Measurements from ENCODE around the gene ARPC1B. TPM values are rescaled to one million over a fixed set of nuclear protein-coding genes. Genes with fewer than 3 reads are reported as not detected.
A peak's percentile ranks its signal among the peaks of the same experiment; 100 is the strongest.

ARPC1B gene
- total and polyA plus RNA-seq, 9 of the 15 experiments (the other 6 are each of a cell fraction or from before 2014, with no cell fraction given), result 6.7 to 357 (median 211) TPM

DNA sequence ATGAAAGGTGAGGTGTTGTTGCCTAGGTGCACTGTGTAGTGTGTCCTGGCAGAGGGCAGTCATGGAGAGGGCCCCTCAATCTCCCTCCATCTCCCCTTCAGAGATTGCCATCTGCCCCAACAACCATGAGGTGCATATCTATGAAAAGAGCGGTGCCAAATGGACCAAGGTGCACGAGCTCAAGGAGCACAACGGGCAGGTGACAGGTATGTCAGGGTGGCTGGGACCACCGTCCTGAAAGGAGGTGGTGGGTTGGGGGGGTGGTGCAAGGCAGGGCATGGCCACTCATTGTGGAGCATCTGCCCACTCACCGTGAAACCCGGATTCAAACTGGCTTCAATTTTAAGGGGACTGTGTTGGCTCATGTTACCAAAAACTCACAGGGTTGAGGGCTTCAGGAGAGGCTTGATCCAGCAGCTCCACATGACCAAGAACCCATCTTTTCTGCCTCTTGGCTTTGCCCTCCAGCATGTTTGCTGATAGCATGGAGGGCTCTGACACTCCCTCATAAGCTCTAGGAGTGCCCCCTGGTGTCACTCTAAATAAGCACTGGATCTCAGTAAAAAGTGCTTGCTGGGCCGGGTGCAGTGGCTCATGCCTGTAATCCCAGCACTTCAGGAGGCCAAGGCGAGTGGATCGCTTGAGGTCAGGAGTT is 12.2 kb downstream of the ARPC1B start (continued):
- TF ChIP-seq, protein P1, sequence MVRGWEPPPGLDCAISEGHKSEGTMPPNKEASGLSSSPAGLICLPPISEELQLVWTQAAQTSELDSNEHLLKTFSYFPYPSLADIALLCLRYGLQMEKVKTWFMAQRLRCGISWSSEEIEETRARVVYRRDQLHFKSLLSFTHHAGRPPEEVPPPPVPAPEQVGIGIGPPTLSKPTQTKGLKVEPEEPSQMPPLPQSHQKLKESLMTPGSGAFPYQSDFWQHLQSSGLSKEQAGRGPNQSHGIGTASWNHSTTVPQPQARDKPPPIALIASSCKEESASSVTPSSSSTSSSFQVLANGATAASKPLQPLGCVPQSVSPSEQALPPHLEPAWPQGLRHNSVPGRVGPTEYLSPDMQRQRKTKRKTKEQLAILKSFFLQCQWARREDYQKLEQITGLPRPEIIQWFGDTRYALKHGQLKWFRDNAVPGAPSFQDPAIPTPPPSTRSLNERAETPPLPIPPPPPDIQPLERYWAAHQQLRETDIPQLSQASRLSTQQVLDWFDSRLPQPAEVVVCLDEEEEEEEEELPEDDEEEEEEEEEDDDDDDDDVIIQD (CRISPR knock-in tag; IDR thresholded peaks at IDR 0.05), result no peak
- no peak for TF ChIP-seq FOXA1 (IDR thresholded peaks at IDR 0.05; ENCODE audit: borderline replicate concordance)
- no peak for TF ChIP-seq DIDO1 (tag; IDR thresholded peaks at IDR 0.05; ENCODE audit: low read depth)
- TF ChIP-seq THRA (IDR thresholded peaks at IDR 0.05), result no peak
- no peak for TF ChIP-seq ZSCAN29 (IDR thresholded peaks at IDR 0.05)
- TF ChIP-seq, protein P2, sequence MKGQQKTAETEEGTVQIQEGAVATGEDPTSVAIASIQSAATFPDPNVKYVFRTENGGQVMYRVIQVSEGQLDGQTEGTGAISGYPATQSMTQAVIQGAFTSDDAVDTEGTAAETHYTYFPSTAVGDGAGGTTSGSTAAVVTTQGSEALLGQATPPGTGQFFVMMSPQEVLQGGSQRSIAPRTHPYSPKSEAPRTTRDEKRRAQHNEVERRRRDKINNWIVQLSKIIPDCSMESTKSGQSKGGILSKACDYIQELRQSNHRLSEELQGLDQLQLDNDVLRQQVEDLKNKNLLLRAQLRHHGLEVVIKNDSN (CRISPR knock-in tag; IDR thresholded peaks at IDR 0.05), result peak; percentile 64

Measured in K562 (cell line).